ENCODE measurements around the gene NOSIP.

The NOSIP gene

DNA sequence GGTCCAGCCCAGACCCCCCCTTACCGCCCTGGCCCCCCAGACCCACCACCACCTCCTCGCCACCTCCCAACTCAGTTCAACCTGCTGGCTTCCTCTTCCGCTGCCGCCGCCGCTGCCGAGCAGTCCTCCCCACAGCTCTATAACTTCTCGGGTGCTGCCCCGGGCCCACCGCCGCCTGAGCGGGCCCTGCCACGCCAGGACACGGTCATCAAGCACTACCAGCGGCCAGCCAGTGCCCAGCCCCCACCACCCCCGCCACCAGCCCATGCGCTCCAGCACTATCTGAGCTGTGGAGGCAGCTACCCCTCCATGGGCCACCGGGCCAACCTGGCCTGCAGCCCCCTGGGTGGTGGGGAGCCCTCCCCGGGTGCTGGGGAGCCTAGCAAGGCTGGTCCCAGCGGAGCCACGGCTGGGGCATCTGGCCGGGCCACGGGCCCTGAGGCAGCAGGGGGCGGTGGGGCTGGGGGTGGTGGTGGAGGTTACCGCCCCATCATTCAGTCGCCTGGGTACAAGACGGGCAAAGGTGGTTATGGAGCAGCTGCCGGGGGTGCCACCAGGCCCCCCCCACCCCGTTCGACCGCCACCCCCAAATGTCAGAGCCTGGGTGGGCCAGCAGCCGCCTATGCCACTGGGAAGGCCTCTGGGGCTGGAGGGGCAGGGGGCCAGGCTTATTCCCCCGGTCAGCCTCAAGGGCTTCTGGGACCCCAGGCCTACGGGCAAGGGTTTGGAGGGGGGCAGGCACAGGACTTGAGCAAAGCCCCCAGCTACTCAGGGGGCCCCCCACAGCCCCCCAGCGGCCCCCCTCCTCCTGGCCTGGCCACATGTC is 14.8 kb upstream of the NOSIP start:
- no peak for DNase-seq (ENCODE audit: low read depth)

DNA sequence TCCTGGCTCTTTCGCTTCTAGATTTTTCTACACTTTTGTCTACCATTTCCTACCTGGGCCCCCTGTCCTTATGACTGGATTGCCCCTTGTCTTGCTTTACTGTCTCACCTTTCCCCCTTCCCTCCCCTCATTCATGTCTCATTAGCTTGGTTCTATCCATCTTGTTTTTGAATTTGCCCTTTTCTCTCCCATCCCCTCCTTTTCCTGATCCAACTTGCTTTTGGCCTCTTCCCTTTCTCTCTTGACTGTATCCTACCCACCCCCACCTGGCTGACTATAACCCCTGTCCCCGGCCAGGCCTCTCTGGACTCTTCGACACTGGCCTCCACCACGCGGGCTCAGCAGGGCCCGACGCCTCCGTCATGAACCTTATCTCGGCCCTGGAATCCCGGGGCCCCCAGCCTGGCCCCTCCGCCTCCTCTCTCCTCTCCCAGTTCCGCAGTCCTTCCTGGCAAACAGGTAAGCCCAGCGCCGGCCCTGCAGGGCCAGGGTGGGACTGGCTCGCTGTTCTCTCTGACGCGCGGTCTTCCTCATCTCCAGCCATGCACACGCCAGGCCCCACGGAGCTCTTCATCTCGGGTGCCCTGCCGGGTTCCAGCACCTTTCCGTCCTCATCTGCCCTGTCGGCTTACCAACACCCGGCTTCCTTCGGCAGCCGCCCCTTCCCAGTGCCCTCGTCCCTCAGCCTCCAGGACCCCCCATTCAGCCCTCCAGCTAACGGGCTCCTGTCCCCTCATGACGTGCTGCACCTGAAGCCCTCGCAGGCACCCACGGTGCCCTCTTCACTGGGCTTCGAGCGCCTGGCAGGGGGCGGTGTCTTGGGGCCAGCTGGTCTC is 14.0 kb upstream of the NOSIP start:
- no peak for DNase-seq (ENCODE audit: low read depth)

DNA sequence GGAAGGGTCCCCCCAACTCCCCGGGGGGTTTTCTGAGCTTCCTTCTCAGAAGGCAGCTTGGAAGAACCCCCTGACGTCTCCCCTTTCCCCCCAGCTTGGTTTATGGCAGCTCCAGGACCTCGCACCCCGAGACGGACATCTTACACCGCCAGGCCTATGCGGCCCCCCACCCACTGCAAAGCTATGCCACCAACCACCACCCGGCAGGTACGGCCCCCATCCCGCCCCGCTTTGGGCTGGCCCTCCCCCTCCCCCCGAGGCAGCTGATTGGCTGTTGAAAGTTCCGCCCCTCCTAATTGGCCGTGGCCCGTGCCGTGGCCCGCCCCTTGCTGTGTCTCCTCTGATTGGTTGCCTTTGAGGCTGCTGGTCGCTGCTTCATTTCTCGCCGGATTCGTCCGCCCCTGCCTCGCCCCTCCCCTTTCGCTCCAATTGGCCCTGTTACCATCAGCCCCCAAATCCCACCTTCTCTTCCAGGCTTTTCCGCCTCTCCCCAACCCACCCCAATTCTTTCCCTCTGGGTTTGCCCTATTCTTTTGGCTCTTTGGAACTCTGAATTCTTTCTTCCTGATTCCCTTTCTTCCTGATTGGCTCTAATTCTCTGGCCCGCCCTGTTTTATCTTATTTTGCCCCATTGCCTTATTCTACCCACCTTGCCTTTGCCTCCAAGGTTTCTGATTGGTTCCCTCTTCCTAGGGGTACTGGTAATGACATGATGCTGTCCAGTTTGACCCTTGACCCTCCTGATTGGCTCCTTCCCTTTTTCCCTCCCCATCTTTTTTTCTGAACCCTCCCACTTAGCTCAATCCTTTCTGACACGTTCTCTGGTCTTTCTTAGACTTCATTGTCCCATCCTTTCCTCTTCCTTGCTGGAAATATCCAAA is 13.1 kb upstream of the NOSIP start:
- DNase-seq (ENCODE audit: low read depth) = peak; percentile 42

DNA sequence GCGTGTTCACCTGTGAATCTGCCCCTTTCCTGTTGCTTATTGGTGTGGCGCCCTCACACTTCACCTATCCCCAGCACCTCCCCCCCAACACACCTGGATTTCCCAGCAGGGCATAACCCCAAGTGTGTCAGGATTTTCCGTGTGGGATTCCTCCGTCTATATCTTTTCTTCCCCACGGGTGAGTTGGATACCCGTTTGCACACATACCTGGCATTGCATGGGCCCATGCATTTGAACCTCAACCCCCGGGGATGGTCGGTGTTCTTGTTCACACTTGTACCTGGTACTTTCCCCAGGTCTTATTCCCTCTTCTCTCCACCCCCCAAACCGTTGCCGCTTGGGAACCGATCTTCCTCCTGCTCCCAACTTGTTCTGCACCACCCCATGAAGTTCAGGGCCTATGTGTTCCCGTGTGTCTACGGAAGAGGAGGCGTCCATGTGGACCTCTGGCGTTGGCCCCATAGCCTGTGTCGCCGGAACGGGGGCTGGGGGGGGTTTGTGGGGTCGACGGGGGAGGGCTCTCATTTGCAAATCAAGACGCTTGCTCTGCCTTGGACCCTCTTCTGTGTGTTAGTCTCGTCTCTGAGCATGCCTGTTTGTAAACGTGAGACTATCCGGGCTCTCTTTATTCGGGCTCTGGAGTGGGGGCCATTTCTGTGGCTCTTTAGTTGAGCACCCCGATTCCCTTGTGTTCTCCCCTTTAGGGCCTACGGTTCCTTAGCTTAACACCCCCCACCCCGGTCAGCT is 12.3 kb upstream of the NOSIP start:
- DNase-seq (ENCODE audit: low read depth) = no peak

DNA sequence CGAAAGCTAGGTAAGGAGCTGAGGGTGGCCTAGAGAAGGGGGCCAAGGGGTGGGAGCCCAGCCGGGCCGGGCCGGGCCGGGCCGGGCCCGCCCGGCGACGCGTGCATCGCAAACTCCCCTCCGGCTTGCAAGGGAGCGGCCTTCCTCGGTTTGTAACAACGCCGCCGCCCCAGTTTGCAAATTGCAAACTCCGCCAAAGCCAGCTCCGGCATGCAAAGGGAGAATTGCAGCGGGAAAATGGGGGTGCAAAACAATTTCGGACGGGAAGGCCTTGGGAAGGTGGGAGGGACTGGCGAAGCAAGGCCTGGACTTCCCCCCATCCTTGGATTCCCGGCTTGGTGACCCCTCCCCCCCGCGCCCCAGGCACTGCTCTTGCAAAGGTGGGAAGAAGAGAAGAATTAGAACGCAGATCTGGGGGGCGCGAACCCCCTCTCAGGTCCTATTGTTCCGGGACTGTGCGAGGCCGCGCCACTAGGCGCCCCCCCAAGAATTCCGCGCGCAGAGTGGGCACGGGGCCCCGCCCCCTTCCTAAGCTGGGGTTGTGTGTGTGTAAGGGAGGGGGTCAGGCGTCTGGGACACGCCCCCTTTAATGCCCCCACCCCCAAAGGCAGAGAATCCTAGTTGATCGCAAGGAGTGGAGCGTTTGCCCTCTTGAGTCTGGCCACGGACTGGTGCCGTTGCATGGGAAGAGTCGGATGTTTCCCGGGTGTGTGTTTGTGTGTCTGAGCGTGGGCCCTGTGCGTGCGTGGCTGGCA is 11.6 kb upstream of the NOSIP start:
- DNase-seq (ENCODE audit: low read depth) = peak; percentile 34

DNA sequence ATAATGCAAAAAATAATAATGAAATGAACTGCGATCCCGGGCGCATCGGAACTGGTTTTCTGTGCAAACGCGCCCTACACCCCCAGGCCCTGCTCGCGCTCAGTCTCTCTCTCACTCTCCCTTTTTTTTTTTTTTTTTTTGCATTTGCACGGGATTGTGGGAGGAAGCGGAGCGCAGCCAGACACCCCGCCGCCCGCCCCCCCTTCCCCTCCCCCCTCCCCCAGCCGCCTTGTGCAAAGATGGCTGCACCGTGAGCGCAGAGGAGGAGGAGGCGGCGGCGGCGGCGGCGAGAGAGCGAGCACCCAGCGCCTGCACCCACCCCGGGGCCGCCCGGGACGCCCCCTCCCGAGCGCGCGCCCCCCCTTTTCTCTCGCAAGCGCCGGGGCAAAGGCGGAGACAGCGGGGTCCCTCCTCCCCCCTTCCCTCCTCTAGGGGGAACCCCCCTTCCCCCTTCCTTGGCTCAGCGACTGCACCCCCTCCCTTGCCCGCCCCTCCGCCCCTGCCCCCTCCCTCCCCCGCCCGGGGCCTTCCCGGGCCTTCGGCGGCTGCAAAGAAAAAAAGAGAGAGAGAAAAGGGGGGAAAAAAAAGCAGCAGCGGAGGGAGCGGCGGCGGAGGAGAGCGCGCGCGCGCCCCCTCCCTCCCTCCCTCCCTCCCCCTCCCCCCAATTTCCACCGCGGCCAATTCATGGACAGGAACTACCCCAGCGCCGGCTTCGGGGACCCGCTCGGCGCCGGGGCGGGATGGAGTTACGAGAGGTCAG is 10.8 kb upstream of the NOSIP start, which contains the start of gene PRR12:
TSS of gene PRR12 (plus strand) at position 212 of the 760 bp plus-strand sequence. CDS start at position 685, 473 bp downstream.
- DNase-seq (ENCODE audit: low read depth) = peak; percentile 40

DNA sequence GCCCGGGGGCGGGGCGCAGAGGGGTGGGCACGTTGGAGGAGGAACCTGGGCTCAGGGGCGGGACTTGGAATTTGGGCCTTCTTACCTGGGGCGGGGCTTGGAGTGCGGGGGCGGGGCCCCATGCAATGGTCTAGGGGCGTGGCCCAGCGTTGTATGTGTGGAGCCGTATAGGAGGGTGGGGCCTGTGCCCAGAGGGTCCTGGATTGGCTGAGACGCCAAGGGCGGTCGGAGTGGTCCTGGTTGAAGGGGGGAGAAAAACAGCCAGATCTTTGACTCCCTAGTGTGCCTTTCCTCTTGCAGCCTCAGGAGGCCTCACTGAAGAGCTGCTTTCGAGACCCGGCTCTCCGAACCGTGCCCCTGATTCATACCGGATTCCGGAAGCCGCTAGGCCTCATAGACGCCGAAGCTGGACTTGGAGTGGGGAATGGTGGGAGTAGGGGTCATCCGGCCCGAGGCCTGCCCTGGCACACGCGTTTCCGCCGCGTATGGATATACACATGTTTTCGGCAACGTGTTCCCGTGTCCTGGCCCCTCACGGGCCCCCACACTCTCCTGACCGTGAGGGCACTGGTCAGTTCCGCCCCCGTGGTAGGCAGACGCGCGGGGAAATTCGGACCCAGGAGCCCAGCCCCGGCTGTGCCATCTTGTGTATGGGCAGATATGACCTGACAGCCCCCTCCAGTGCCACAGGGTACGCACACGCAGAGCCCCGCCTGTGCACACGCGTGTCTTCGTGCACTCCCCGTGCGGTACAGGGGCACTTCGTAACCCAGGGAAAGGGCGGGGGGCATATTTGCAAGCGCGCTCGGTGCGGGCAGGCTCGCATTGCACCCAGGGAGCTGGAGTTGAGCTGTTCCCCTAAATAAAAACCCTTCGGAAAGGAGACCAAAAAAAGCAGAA is 10.0 kb upstream of the NOSIP start:
- DNase-seq (ENCODE audit: low read depth) = peak; percentile 98

DNA sequence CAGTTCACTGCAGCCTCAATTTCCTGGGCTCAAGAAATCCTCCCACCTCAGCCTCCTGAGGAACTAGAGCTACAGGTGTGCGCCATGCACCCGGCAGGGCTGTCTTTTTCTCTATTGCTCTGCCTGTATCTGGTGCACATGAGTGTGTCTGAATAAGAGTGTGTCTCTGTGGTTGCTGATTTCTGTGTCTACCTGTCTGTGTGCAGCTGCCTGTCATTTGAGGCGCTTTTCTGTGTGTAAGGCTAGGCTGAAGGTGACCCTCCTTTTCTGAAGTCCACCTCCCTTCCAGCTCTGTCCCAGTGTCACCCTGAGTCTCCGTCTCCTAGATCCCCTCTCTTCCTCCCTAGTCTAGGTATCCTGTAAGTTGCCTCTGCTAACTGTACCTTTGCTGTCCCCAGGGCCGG is 9.1 kb upstream of the NOSIP start:
- DNase-seq (ENCODE audit: low read depth) = no peak

DNA sequence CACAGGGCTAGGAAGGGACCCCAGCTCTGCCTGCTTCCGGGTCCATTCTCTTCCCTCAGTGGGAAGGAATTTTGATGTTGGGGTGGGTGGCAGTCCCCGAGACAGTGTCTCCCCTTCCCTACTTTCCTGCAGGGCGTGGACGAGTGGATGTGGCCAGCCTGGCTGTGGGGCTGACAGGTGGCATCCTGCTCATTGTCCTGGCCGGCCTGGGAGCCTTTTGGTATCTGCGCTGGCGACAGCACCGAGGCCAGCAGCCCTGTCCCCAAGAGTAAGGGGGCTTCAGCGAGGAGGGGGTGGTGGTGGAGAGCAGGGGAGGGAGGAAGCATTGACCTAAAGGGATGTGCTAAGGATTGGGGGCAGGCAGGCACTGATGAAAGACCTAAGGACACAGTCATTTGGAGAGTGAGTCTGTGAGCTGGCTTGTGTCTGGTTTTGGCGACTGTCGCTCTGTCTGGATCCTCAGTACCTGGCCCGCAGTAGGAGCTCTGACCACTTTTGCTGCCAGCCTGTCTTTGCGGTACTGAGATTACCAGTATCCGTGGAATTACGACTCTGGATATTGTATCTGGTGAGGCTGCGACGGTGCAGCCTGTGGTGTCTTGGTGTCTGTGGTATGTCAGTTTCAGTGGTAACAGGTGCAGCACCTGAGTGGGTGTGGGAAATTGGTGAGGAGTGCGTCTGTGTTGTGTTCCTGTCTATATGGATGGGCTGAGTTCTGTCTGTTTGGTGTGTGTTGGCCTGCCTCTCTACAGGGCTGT is 8.2 kb upstream of the NOSIP start:
- no peak for DNase-seq (ENCODE audit: low read depth)

DNA sequence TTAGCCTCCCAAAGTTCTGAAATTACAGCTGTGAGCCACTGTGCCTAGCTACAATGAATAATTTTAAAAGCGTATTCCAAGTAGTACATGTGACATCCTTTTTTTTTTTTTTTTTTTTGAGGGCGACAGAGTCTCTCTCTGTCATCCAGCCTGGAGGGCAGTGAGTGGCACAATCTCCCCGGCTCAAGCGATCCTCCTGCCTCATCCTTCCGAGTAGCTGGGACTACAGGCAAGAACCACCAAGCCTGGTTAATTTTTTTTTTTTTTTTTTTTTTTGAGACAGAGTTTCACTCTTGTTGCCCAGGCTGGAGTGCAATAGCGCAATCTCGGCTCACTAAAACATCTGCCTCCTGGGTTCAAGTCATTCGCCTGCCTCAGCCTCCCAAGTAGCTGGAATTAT is 6.9 kb upstream of the NOSIP start:
- no peak for DNase-seq (ENCODE audit: low read depth)

DNA sequence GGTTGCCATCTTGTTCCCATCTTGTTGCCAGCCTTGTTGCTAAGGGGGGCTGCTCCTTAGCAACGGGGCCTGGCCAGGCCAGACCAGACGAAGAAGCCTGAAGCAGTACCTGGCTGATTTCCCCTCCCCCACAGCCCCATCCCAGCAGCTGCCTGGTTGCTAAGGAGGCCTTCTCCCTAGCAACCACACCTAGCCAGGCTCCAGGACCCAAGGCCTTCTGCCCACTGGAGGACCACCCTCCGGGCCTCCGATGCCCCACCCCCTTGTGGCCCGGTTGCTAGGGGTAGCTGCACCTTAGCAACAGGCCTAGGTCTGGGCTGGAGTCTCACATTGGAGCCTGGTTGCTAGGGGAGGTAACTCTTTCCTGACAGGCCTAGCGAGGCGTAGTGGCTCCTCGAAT is 4.7 kb upstream of the NOSIP start:
- DNase-seq (ENCODE audit: low read depth) = no peak

DNA sequence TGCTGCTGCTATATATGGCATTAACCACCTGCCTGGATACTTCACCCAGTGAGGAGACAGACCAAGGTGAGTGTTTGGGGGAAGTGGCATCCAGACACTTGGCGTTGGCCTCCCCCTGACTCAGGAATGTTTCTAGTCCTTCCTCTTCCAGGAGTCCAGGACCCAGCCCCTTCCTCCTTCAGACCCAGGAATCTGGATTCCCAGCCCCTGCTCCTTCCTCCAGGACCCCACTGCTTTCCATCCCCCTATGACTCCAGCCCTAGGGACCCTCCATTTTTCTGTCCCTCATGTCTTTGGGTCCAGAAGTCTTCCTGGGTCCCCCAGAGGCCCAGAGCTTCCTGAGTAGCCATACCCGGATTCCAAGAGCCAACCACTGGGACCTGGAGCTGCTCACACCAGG is 2.9 kb upstream of the NOSIP start:
- DNase-seq (ENCODE audit: low read depth) = no peak

DNA sequence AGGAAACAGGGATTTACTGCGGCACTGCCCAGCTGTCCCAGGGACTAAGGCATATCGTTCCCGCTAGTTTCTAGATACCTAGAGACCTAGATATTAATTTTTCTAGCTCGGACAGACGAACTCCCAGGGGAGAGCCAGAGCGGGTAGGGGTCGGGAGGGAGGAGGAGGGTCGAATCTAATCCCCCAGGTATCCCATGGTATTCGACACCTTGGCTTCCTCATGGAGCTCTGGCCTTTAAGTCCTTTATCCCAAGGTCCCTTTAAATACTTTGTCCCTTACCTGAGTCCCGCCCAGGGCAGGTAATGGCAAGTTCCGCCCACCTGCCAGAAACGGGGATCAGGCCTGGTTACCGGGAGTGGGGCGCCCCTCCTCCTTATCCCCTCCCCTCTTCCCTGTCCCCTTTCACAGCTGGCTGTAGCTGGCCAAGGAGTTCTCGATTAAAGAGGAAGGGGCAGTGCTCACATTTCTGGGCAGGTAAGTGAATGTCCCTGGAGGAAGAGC is 702 bp upstream of the NOSIP start, which contains the start of gene PRRG2:
TSS of gene PRRG2 (plus strand) at position 310 of the 502 bp plus-strand sequence. CDS start 1,904 bp downstream, outside the sequence.
- no peak for DNase-seq (ENCODE audit: low read depth)

DNA sequence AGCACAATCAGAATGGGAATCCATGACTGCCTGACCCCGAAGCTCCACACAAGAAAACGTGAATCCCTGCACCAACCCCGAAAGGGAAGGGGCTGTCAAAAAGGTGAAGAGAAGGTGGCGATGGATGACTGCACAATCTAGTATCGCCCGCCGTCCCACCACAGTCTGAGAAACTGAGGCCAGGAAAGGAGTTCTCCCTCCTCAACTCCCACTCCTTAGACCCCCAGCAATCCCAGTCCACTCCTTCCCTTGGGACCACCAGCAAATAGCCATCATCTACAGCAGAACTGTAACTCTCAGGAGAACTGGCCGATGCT is 451 bp downstream of the NOSIP start:
- DNase-seq (ENCODE audit: low read depth) = no peak

DNA sequence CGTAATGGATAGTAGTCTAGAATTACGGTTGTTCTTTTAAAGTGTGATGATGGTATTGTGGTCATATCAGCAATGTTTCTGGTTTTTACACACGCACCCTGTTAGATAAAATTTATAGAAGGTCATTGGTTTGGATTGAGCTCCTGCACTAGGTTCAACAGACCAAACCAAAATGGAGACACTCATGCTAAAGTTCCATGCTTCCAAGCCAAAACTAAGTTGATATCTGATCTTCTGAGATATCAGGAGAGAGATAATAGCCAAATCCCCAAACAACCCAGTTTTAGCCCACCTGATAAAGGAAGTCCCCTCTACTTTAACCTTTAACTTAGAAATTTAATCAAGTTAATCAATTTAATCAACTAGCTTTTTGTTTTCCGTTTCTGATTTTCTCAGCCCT is 1.2 kb downstream of the NOSIP start:
- no peak for DNase-seq (ENCODE audit: low read depth)

DNA sequence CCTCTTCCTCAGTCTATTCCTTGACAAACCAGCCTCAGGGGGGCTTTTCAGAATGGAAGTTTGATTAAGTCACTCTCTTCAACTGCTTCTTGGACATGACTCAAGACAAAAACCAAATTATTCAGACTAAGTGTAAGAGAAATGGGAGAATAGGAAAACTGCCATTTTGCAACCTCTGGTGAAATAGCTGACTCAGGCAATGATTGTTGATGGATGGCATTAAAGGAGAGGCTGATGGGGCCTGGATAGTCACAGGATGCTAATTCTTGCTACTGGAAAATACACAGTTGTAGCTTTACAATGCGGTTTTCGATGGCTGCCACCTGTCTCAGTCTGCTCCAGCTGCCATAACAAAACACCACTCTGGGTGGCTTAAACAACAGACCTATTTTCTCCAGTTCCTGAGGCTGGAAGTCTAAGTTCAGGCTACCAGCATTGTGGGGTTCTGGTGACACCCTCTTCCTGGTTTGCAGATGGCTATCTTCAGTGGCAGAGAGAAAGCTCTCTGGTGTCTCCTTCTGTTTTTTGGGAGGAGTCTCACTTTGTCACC is 6.1 kb downstream of the NOSIP start:
- DNase-seq (ENCODE audit: low read depth) = no peak

DNA sequence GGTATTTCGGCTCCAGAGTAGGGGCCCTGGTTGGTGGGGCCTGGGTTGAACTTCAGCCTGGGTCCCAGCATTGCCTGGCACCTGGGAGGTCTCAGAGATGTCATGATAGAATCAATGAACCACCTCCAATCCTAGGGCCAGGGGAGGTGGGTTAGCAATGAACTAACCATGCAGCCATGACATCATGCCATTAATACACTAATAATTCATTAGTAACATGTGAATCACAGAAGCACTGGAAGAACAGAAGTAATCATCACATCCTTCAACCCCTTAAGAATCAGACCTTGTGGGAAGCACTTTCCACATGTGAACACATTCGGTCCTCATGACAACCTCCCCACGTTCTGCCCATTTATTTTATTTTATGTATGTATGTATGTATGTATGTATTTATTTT is 6.9 kb downstream of the NOSIP start:
- DNase-seq (ENCODE audit: low read depth) = no peak

DNA sequence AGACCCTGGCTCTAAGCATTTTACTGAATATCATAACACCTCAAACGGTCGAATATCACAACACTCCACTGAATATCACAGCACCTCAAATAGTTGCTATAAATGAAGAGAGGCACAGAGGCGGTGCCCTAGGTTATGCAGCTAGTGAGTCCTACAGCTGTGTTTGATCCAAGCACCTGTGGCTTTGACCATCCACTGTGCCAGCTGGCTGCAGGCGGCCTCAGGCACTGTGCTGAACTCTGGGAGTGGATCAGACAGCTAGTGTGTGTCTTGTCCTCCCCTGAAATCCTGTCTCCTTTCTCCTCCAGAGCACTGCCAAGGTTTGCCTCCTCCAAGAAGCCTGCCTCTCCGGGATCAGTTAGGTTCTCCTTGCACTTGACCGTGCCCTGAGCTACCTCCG is 7.3 kb downstream of the NOSIP start:
- DNase-seq (ENCODE audit: low read depth) = no peak

All from HS-27A (cell line).